Large intestine (tissue), 3 donors: ENCODE results near the gene DKK3. TPM values are rescaled to one million over a fixed set of nuclear protein-coding genes. Genes with fewer than 3 reads are reported as not detected.
A peak's percentile ranks its signal among the peaks of the same experiment; 100 is the strongest.

ENCODE experiments used
- DNase-seq, 2 donors: peaks; one replicate each; pipeline versions ENCODE4 v3.0.0 to v3.0.0-alpha.2; 2013
- H3K27ac ChIP-seq: one replicate; pipeline ENCODE4 v1.5.1; 2013; ENCODE audit warnings: low read length
- H3K27me3 ChIP-seq: 2 replicates; pipeline ENCODE4 v1.6.1; 2013; ENCODE audit warnings: low read length; ENCODE audit not compliant: control insufficient read depth, insufficient read depth
- H3K36me3 ChIP-seq: 2 replicates; pipeline ENCODE4 v1.6.1; 2013; ENCODE audit warnings: low read length; ENCODE audit not compliant: control insufficient read depth, insufficient read depth
- H3K4me1 ChIP-seq: one replicate; pipeline ENCODE4 v1.6.1; 2013; ENCODE audit warnings: low read length; ENCODE audit not compliant: control insufficient read depth, insufficient read depth
- H3K4me3 ChIP-seq: one replicate; pipeline ENCODE4 v1.5.1; 2013; ENCODE audit warnings: low read length
- H3K9me3 ChIP-seq: one replicate; pipeline ENCODE4 v1.6.1; 2013; ENCODE audit warnings: mild to moderate bottlenecking, low read depth, low read length, moderate library complexity; ENCODE audit not compliant: control insufficient read depth
- WGBS: methylation state at CpG from one replicate; pipeline ENCODE4 v1.1.5; 2013; ENCODE audit warnings: low lambda C conversion rate; ENCODE audit not compliant: insufficient coverage; 5-methylcytosine and 5-hydroxymethylcytosine counted together
- polyA plus RNA-seq: library from polyadenylated mRNA; unstranded; fragments of 120-200 nt; gene quantifications from one replicate; pipeline ENCODE4 v1.2.1, GENCODE V29; 2013

The DKK3 gene
- polyA plus RNA-seq, 1 donor: 31.4 TPM

- H3K36me3 ChIP-seq: no peaks in the 10 kb centered on the region
- no peaks in the 10 kb centered on the region for H3K4me1 ChIP-seq
- no peaks in the 10 kb centered on the region for H3K9me3 ChIP-seq
- WGBS: no CpG with 5 or more reads among the region's 15 CpGs
- H3K4me3 ChIP-seq: no peak overlapping the region
- peaks cover 2% of the 10 kb centered on the region for H3K27me3 ChIP-seq
- no peak overlapping the region for H3K27ac ChIP-seq
- DNase-seq: peak; percentile 23 to 35
These were observed 41.4 kb downstream of the DKK3 start for GRCh38 chr11:11966826-11967668.

- Histone ChIP-seq H3K27ac (no peak overlapping the region), H3K4me1 (no peaks in the 10 kb centered on the region), H3K4me3 (no peak overlapping the region), H3K9me3 (no peaks in the 10 kb centered on the region), H3K36me3 (no peaks in the 10 kb centered on the region), H3K27me3 (peaks cover 2% of the 10 kb centered on the region)
- no peak for DNase-seq
- no CpG with 5 or more reads among the region's 7 CpGs for WGBS
These were observed 42.1 kb downstream of the DKK3 start for GRCh38 chr11:11966354-11966741.

DNA sequence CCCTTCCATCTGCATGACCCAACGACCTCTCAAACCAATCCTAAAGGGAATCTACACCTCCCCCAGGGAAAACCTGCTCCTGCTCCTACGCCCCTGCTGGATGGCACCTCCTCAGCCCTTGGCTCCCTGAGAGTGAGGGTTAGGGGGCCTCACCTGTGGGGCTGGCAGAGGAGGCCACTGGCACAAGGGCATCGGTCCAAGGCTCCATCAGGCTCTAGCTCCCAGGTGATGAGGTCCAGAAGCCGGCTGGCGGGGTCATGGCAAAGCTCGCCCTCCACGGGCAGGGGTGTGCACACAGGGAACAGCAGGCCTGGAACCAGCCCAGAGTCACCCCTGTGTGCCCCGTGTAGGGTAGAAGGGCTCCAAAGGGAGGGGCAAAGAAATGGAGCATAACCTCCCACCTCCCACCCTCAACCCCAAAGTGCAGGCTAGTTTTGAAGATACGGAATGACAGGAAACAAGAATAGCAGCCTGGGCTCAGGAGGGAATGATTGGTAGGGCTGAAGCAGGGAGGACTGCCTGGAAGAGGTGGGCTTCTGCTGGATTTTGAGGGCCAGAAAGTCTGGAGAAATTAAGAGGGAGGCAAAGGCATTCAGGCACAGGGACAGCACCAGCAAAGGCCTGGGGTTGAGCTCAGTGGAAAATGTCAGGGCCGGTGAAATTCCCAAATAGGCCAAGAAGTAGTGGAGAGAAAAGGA lies 42.6 kb downstream of the DKK3 start:
- no peak for DNase-seq
- no peaks in the 10 kb centered on the region for H3K9me3 ChIP-seq
- H3K4me1 ChIP-seq: no peaks in the 10 kb centered on the region
- H3K27me3 ChIP-seq: peaks cover 2% of the 10 kb centered on the region
- WGBS: no CpG with 5 or more reads among the region's 10 CpGs
- no peak overlapping the region for H3K4me3 ChIP-seq
- H3K27ac ChIP-seq: no peak overlapping the region
- no peaks in the 10 kb centered on the region for H3K36me3 ChIP-seq

- no CpG with 5 or more reads among the region's 3 CpGs for WGBS
- peaks cover 2% of the 10 kb centered on the region for H3K27me3 ChIP-seq
These were observed 43.2 kb downstream of the DKK3 start for GRCh38 chr11:11965192-11965591.

GRCh38 chr11:11964774-11965150 lies 43.7 kb downstream of the DKK3 start:
- no CpG with 5 or more reads among the region's 5 CpGs for WGBS
- H3K4me1 ChIP-seq: no peaks in the 10 kb centered on the region
- H3K27me3 ChIP-seq: peaks cover 2% of the 10 kb centered on the region
- DNase-seq: no peak
- H3K36me3 ChIP-seq: peaks cover 2% of the 10 kb centered on the region
- no peak overlapping the region for H3K27ac ChIP-seq
- no peak overlapping the region for H3K4me3 ChIP-seq
- H3K9me3 ChIP-seq: no peaks in the 10 kb centered on the region

More at GRCh38 chr11:11965192-11965591, 43.2 kb downstream of the DKK3 start:
- no peak for DNase-seq
- no peak overlapping the region for H3K27ac ChIP-seq
- no peaks in the 10 kb centered on the region for H3K4me1 ChIP-seq
- peaks cover 1% of the 10 kb centered on the region for H3K36me3 ChIP-seq
- H3K9me3 ChIP-seq: no peaks in the 10 kb centered on the region
- no peak overlapping the region for H3K4me3 ChIP-seq

GRCh38 chr11:11963842-11964773 lies 44.3 kb downstream of the DKK3 start:
- no peak overlapping the region for H3K4me3 ChIP-seq
- H3K36me3 ChIP-seq: peaks cover 2% of the 10 kb centered on the region
- no CpG with 5 or more reads among the region's 15 CpGs for WGBS
- H3K27ac ChIP-seq: no peak overlapping the region
- no peak for DNase-seq
- peaks cover 2% of the 10 kb centered on the region for H3K27me3 ChIP-seq
- H3K4me1 ChIP-seq: no peaks in the 10 kb centered on the region
- no peaks in the 10 kb centered on the region for H3K9me3 ChIP-seq

DNA sequence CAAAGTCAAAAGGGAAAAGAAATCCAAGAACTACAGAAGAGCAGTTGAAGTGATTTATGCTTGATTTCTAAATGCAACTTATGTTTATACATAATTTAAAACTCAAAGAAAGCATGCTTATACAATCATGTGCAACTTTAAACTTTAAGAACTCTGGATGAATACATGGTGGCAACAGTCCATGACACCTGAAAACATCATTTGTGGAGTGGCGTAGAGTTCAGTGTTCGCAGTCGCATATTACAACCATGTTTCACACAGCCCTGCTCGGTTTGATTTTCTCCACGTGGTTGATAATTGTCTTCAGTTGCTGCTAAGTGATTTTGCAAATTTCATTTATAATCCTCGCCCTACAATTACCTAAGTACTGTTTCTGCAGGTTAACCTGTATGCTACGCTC lies 45.4 kb downstream of the DKK3 start:
- Histone ChIP-seq H3K27ac (no peak overlapping the region), H3K9me3 (no peaks in the 10 kb centered on the region), H3K36me3 (peaks cover 5% of the 10 kb centered on the region), H3K4me1 (no peaks in the 10 kb centered on the region), H3K4me3 (no peak overlapping the region), H3K27me3 (peaks cover 2% of the 10 kb centered on the region)
- no peak for DNase-seq
- no CpG with 5 or more reads among the region's 7 CpGs for WGBS

DNA sequence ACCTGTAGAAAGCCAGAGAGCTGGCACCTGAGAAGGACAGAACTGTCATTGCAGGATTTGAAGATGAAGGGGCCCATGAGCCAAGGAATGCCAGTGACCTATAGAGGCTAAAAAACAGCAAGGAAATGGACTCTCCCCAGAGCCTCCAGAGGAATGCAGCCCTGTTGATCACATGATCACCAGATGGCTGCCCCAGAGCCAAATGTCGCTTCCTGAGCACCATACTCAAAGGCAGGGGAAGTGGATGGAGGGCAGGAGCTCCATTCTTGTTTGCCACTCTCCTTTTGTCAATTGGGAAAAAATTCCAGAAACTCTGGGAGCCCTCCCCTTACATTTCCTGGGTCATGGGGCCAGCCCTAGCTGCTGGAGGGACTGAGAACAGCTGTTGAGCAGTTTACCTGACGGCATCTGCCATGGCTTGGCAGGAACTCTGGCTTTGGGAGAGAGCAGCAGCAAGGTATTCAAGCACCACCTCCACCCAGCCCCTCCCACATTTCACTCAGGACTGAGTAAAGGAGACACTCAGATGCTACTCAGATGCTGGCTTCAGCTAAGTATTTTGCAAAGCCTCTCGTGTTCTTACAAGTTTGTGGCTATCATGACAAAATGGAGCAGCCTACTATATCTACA lies 46.9 kb downstream of the DKK3 start:
- WGBS: 100% methylated on average over 1 of the region's 3 CpGs
- Histone ChIP-seq H3K27ac (no peak overlapping the region), H3K9me3 (no peaks in the 10 kb centered on the region), H3K4me3 (no peak overlapping the region), H3K36me3 (peaks cover 10% of the 10 kb centered on the region), H3K27me3 (peaks cover 2% of the 10 kb centered on the region), H3K4me1 (no peaks in the 10 kb centered on the region)
- no peak for DNase-seq

GRCh38 chr11:11960687-11961086 lies 47.7 kb downstream of the DKK3 start:
- Histone ChIP-seq H3K27me3 (peaks cover 2% of the 10 kb centered on the region), H3K36me3 (peaks cover 18% of the 10 kb centered on the region), H3K4me3 (no peak overlapping the region), H3K9me3 (no peaks in the 10 kb centered on the region), H3K27ac (no peak overlapping the region), H3K4me1 (no peaks in the 10 kb centered on the region)
- no peak for DNase-seq
- 80% methylated on average over 1 of the region's 1 CpG for WGBS

GRCh38 chr11:11959601-11960000 lies 48.8 kb downstream of the DKK3 start:
- Histone ChIP-seq H3K27me3 (peaks cover 2% of the 10 kb centered on the region), H3K9me3 (no peaks in the 10 kb centered on the region), H3K4me1 (no peaks in the 10 kb centered on the region), H3K27ac (no peak overlapping the region), H3K4me3 (no peak overlapping the region), H3K36me3 (peaks cover 27% of the 10 kb centered on the region)
- DNase-seq: no peak
